AG04449 (cell line): ENCODE data around the gene COLEC12.

Experiments used
- CTCF ChIA-PET: fragments of 350-600 bp; formaldehyde crosslinking; extraction: SDS; loops from one replicate; lab custom pipeline; 2021; ENCODE audit warnings: antibody characterized with exemption; lab: Yijun Ruan, JAX
- POLR2A ChIA-PET: fragments of 400-600, 350-600 bp; formaldehyde crosslinking; extraction: SDS; loops from one replicate; lab custom pipeline; 2020; ENCODE audit warnings: antibody characterized with exemption, inconsistent platforms; lab: Yijun Ruan, JAX
- DNase-seq: peaks from one replicate; pipeline ENCODE4 v3.0.0-alpha.2; 2010; ENCODE audit warnings: low read depth, low spot score
- H3K4me3 ChIP-seq: 2 replicates; pipeline ENCODE4 v1.5.1; 2011; ENCODE audit warnings: low read depth, mild to moderate bottlenecking, control low read depth, low read length
- CTCF ChIP-seq: IDR thresholded peaks from one replicate; pipeline ENCODE4 v1.5.1; 2011; ENCODE audit warnings: mild to moderate bottlenecking, moderate library complexity, low read length, control low read depth, inconsistent platforms; ENCODE audit not compliant: insufficient read depth; ENCODE audit errors: missing control alignments

Gene COLEC12

GRCh38 chr18:352438-352837, 148.1 kb downstream of the COLEC12 start:
- no peak for DNase-seq
- H3K4me3 ChIP-seq: no peak overlapping the region
- POLR2A ChIA-PET: no interaction called here
- no peak for TF ChIP-seq CTCF
- CTCF ChIA-PET: interaction anchor here (1.0 to 1.3 kb wide), 2 partner anchors 9 to 48 kb away, joined by 3 to 4 read pairs; no protein-coding TSS in a partner anchor

- DNase-seq: no peak
- CTCF ChIA-PET: interaction anchor here (1.3 kb wide), 1 partner anchor 49 kb away, joined by 4 read pairs; no protein-coding TSS in a partner anchor
- POLR2A ChIA-PET: no interaction called here
- no peak overlapping the region for H3K4me3 ChIP-seq
- no peak for TF ChIP-seq CTCF
Observed at GRCh38 chr18:350953-351572, 149.4 kb downstream of the COLEC12 start.

GRCh38 chr18:346600-346999, 153.9 kb downstream of the COLEC12 start:
- POLR2A ChIA-PET: interaction anchor here (0.7 kb wide), 1 partner anchor 15 kb away, joined by 3 read pairs; no protein-coding TSS in a partner anchor
- DNase-seq: no peak
- TF ChIP-seq CTCF: no peak
- CTCF ChIA-PET: interaction anchor here (1.1 kb wide), 1 partner anchor 278 kb away, joined by 3 read pairs; no protein-coding TSS in a partner anchor
- no peak overlapping the region for H3K4me3 ChIP-seq

- no peak for TF ChIP-seq CTCF
- no peak for DNase-seq
- H3K4me3 ChIP-seq: no peak overlapping the region
- CTCF ChIA-PET: no interaction called here
- POLR2A ChIA-PET: no interaction called here
Observed at GRCh38 chr18:341102-341501, 159.4 kb downstream of the COLEC12 start.

GRCh38 chr18:340044-340443, 160.5 kb downstream of the COLEC12 start:
- no peak overlapping the region for H3K4me3 ChIP-seq
- no peak for DNase-seq
- ChIA-PET CTCF (interaction anchor here (1.2 kb wide), 1 partner anchor 10 kb away, joined by 3 read pairs; no protein-coding TSS in a partner anchor), POLR2A (no interaction called here)
- no peak for TF ChIP-seq CTCF

- ChIA-PET CTCF (interaction anchor here (1.2 kb wide), 1 partner anchor 9 kb away, joined by 3 read pairs; no protein-coding TSS in a partner anchor), POLR2A (no interaction called here)
- no peak overlapping the region for H3K4me3 ChIP-seq
- TF ChIP-seq CTCF: no peak
- DNase-seq: no peak
Observed at GRCh38 chr18:339200-339599, 161.3 kb downstream of the COLEC12 start.
